Activated CD4-positive, CD25-positive, alpha-beta regulatory T cell treated with anti-CD3 and anti-CD28 coated beads, Interleukin-2, amount 50 U/mL, for 16 hours (primary cell): Measurements from ENCODE around the gene ZNF516.

Experiments used
- DNase-seq: peaks from one replicate; pipeline ENCODE4 v3.0.0-alpha.2; 2020; ENCODE audit warnings: low read depth, low spot score

Gene ZNF516

GRCh38 chr18:76455003-76455676 is 39.9 kb downstream of the ZNF516 start:
- DNase-seq, result no peak

GRCh38 chr18:76454418-76454817 is 40.6 kb downstream of the ZNF516 start:
- no peak for DNase-seq

GRCh38 chr18:76453932-76454331 is 41.1 kb downstream of the ZNF516 start:
- no peak for DNase-seq

GRCh38 chr18:76453057-76453561 is 41.9 kb downstream of the ZNF516 start:
- no peak for DNase-seq

GRCh38 chr18:76452357-76452756 is 42.7 kb downstream of the ZNF516 start:
- DNase-seq, result no peak

- DNase-seq, result no peak
Measured at GRCh38 chr18:76451396-76452331, 43.4 kb downstream of the ZNF516 start.

- DNase-seq, result no peak
Measured at GRCh38 chr18:76450452-76451395, 44.3 kb downstream of the ZNF516 start.

- DNase-seq, result no peak
Measured at GRCh38 chr18:76449111-76449453, 46.0 kb downstream of the ZNF516 start.

- DNase-seq, result no peak
Measured at GRCh38 chr18:76448256-76449110, 46.6 kb downstream of the ZNF516 start.

- DNase-seq, result no peak
Measured at GRCh38 chr18:76447258-76447890, 47.7 kb downstream of the ZNF516 start.

- DNase-seq, result no peak
Measured at GRCh38 chr18:76446321-76447257, 48.5 kb downstream of the ZNF516 start.

- DNase-seq, result no peak
Measured at GRCh38 chr18:76445741-76446232, 49.3 kb downstream of the ZNF516 start.

GRCh38 chr18:76445275-76445674 is 49.8 kb downstream of the ZNF516 start:
- no peak for DNase-seq

GRCh38 chr18:76444446-76445105 is 50.5 kb downstream of the ZNF516 start:
- no peak for DNase-seq

- DNase-seq, result no peak
Measured at GRCh38 chr18:76443519-76444445, 51.3 kb downstream of the ZNF516 start.

- no peak for DNase-seq
Measured at GRCh38 chr18:76442413-76443171, 52.5 kb downstream of the ZNF516 start.
